Endothelial cell of umbilical vein (primary cell): ENCODE results near the gene SLC20A1. TPM values are rescaled to one million over a fixed set of nuclear protein-coding genes. Genes with fewer than 3 reads are reported as not detected.
"Not testable (repeated sequence)": the region's sequence is repeated elsewhere in the genome, so short reads cannot be mapped to it uniquely, and the experiment has no call there.

Source experiments
- BruUV-seq: library from RNA; stranded (reverse); fragments of 400-500 nt; replicated peaks from 2 replicates; lab custom pipeline; 2021; lab: Mats Ljungman, UMichigan
- CTCF ChIA-PET: fragments of 300-600, 350-600 bp; sonication (Branson Sonifier 250); formaldehyde crosslinking; loops from one replicate; lab custom pipeline; 2021; ENCODE audit warnings: antibody characterized with exemption, inconsistent platforms; lab: Charles Lee
- POLR2A ChIA-PET: fragments of 300-600, 350-600 bp; sonication (Branson Sonifier 250); formaldehyde crosslinking; loops from one replicate; lab custom pipeline; 2021; ENCODE audit warnings: antibody characterized with exemption, inconsistent platforms; lab: Charles Lee
- DNase-seq: peaks from one replicate; pipeline ENCODE4 v3.0.0-alpha.2; 2011; ENCODE audit warnings: low read depth, low spot score
- FAIRE-seq: peaks from 2 replicates; lab custom pipeline; 2011; peaks lifted over from hg19 to GRCh38; lab: Jason Lieb, UNC
- H2AFZ ChIP-seq: 2 replicates; pipeline ENCODE4 v1.6.0; 2012; ENCODE audit warnings: low read depth, low read length, control low read depth, inconsistent platforms
- H3K27ac ChIP-seq: 2 replicates; pipeline ENCODE4 v1.5.1; 2011; ENCODE audit warnings: low read depth, mild to moderate bottlenecking, control low read depth, low read length, moderate library complexity; ENCODE audit not compliant: insufficient read depth
- H3K27me3 ChIP-seq, 2 experiments: 2 replicates each; pipeline versions ENCODE4 v1.6.0 to v1.6.1; 2011; ENCODE audit warnings: low read length in 2 of 2, mixed read lengths in 1 of 2; ENCODE audit not compliant: control insufficient read depth in 2 of 2, insufficient read depth in 2 of 2
- H3K36me3 ChIP-seq, 2 experiments: 2 replicates in 1 of 2; 3 replicates in 1 of 2; pipeline ENCODE4 v1.5.1; 2011; ENCODE audit warnings: low read length in 2 of 2, mild to moderate bottlenecking in 1 of 2, moderate library complexity in 1 of 2; ENCODE audit not compliant: control insufficient read depth in 2 of 2, insufficient read depth in 2 of 2; ENCODE audit errors: extremely low read depth in 1 of 2
- H3K4me1 ChIP-seq: 3 replicates; pipeline ENCODE4 v1.5.1; 2011; ENCODE audit warnings: mild to moderate bottlenecking, low read length; ENCODE audit not compliant: control insufficient read depth, insufficient read depth; ENCODE audit errors: extremely low read depth
- H3K4me2 ChIP-seq: 2 replicates; pipeline ENCODE4 v1.6.1; 2011; ENCODE audit warnings: low read length, control low read depth, mixed read lengths; ENCODE audit not compliant: insufficient read depth
- H3K4me3 ChIP-seq, 3 experiments: fragments of 200-600 bp in 1 of 3; sonication (generic), shearing (Covaris generic) in 1 of 3; replicated peaks in 1 of 3; 2 replicates each; pipeline ENCODE4 v1.5.1; 2011 to 2016; ENCODE audit warnings: control low read depth in 3 of 3, low read length in 3 of 3, mild to moderate bottlenecking in 2 of 3, inconsistent platforms in 1 of 3, low read depth in 1 of 3, moderate library complexity in 1 of 3; ENCODE audit not compliant: insufficient read depth in 1 of 3
- H3K79me2 ChIP-seq: 2 replicates; pipeline ENCODE4 v1.6.0; 2012; ENCODE audit warnings: low read length, inconsistent platforms; ENCODE audit not compliant: control insufficient read depth, insufficient read depth
- H3K9ac ChIP-seq: replicated peaks from 2 replicates; pipeline ENCODE3; 2011; ENCODE audit warnings: low read length, control low read depth; ENCODE audit not compliant: insufficient read depth; ENCODE audit errors: extremely low read depth
- H3K9me1 ChIP-seq: replicated peaks from 3 replicates; pipeline ENCODE4 v1.6.0; 2011; ENCODE audit warnings: mild to moderate bottlenecking, low read length; ENCODE audit not compliant: control insufficient read depth, insufficient read depth; ENCODE audit errors: extremely low read depth
- H3K9me3 ChIP-seq: replicated peaks from 2 replicates; pipeline ENCODE4 v1.5.1; 2012; ENCODE audit warnings: low read length, inconsistent platforms; ENCODE audit not compliant: control insufficient read depth, insufficient read depth
- H4K20me1 ChIP-seq: replicated peaks from 2 replicates; pipeline ENCODE3; 2011; ENCODE audit warnings: mild to moderate bottlenecking, low read length; ENCODE audit not compliant: control insufficient read depth, insufficient read depth; ENCODE audit errors: extremely low read depth
- EZH2 ChIP-seq: IDR thresholded peaks from 2 replicates; pipeline ENCODE4 v1.6.1; 2012; ENCODE audit warnings: borderline replicate concordance, low read depth, mild to moderate bottlenecking, moderate library complexity, low read length, inconsistent platforms; ENCODE audit not compliant: severe bottlenecking
- FOS ChIP-seq: IDR thresholded peaks from 2 replicates; pipeline ENCODE4 v1.6.1; 2011; ENCODE audit warnings: mild to moderate bottlenecking, low read length, moderate library complexity, borderline replicate concordance; ENCODE audit not compliant: insufficient read depth
- GATA2 ChIP-seq: IDR thresholded peaks from 2 replicates; pipeline ENCODE4 v1.7.0; 2011; ENCODE audit warnings: low read depth, mild to moderate bottlenecking, moderate library complexity, mixed read lengths, low read length; ENCODE audit not compliant: insufficient read length, insufficient read depth
- JUN ChIP-seq: IDR thresholded peaks from 2 replicates; pipeline ENCODE4 v1.6.1; 2011; ENCODE audit warnings: borderline replicate concordance, low read depth; ENCODE audit not compliant: insufficient read length, insufficient read depth
- MYC ChIP-seq: IDR thresholded peaks from one replicate; pipeline ENCODE4 v1.6.1; 2011; ENCODE audit warnings: mild to moderate bottlenecking, low read depth, low read length
- POLR2A ChIP-seq: IDR thresholded peaks from 2 replicates; pipeline ENCODE4 v1.6.1; 2012; ENCODE audit warnings: low read depth, mild to moderate bottlenecking, control low read depth, low read length
- POLR2AphosphoS5 ChIP-seq: IDR thresholded peaks from 2 replicates; pipeline ENCODE4 v1.6.1; 2012; ENCODE audit warnings: low read depth, mild to moderate bottlenecking, control low read depth, low read length, moderate library complexity; ENCODE audit not compliant: insufficient read depth
- dilution Hi-C: fragments of 300-500 bp; cut with MboI; formaldehyde crosslinking; loops from one replicate; pipeline ENCODE4 v1.15.0; 2019; ENCODE audit warnings: low sequenced_read_pairs; ENCODE audit not compliant: extremely low pct_ligation_motif_present
- intact Hi-C: fragments of 100-400 bp; cut with micrococcal nuclease; formaldehyde crosslinking; loops from one replicate; pipeline ENCODE4 v1.10.0; 2022
- polyA plus RNA-seq, 4 experiments: library from polyadenylated mRNA; depleted of rRNA in 3 of 4; stranded (reverse) in 3 of 4; unstranded in 1 of 4; fragments of >200 nt; gene quantifications; 2 replicates each; pipeline versions ENCODE4 v1.2.1 to v1.2.3, GENCODE V29; 2011 to 2012; ENCODE audit warnings: missing spikeins in 1 of 4
- total RNA-seq: library from RNA; stranded (reverse); gene quantifications from 2 replicates; pipeline ENCODE4 v1.2.3, GENCODE V29; 2021
- TF ChIP-seq, protein P1 (sequence below): IDR thresholded peaks from 2 replicates; pipeline ENCODE4 v1.6.1; 2011; ENCODE audit not compliant: insufficient read depth, insufficient read length
- TF ChIP-seq, protein P2 (sequence below), 2 donors: IDR thresholded peaks; 1 replicate in 1 of 2; 2 replicates in 1 of 2; pipeline ENCODE4 v1.5.1; 2011; ENCODE audit warnings: low read length in 2 of 2, mild to moderate bottlenecking in 2 of 2, moderate library complexity in 2 of 2, control low read depth in 1 of 2, inconsistent platforms in 1 of 2, low read depth in 1 of 2; ENCODE audit not compliant: insufficient read depth in 1 of 2; ENCODE audit errors: extremely low read depth in 1 of 2

The SLC20A1 gene
- total and polyA plus RNA-seq, 2 donors (not counting 3 experiments of a cell fraction or from before 2014, with no cell fraction given), result 52.7 to 149 TPM

DNA sequence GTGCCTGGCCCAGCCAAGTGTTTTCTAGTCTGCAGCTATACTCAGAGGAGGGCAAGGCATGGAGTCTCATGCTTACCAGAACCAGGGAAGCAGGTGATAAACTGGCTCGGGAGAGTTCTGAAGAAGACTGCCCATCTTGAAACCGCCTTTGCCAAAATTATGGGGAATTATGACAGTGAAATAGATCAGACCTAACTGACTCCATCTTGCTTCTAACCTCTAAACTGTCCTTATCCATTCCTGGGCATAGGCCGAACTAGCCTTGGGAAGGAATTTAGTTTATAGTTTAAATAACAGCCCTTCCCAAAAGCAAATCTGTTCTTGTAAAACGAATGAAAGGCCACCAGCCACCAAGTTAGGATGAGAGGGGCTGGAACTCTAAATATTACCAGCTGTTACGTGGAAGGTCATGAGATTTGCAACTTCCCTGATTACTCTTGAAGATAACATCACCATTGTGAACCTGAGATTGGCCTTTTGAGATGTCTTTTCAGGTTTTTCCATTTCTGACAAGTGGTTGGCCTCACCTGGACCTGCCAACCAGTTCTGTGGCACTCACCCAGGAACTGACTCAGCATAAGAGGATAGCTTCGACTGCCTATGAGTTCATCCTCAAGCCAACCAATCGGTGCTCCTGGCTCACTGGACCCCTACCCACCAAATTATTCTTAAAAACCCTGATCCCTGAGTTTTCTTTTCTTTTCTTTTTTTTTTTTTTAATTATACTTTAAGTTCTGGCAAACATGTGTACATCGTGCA, 37.9 kb upstream of the SLC20A1 start:
- dilution Hi-C loops (no loop called here), intact Hi-C loops (no loop called here)
- Histone ChIP-seq H3K27me3 (peaks cover 0 to 2% of the 10 kb centered on the region in 2 experiments), H3K4me1 (no peaks in the 10 kb centered on the region), H3K9me1 (no peaks in the 10 kb centered on the region), H3K4me3 (no peak overlapping the region), H3K9ac (no peak overlapping the region), H4K20me1 (no peaks in the 10 kb centered on the region), H3K9me3 (no peaks in the 10 kb centered on the region), H3K79me2 (no peaks in the 10 kb centered on the region), H3K27ac (no peak overlapping the region), H3K4me2 (no peak overlapping the region), H3K36me3 (no peaks in the 10 kb centered on the region), H2AFZ (no peak overlapping the region)
- no peak for DNase-seq
- FAIRE-seq, result peak; percentile 18
- CTCF ChIA-PET, result interaction anchor here (1.0 to 1.6 kb wide), 2 partner anchors 118 to 120 kb away, joined by 4 to 6 read pairs; no protein-coding TSS in a partner anchor
- POLR2A ChIA-PET, result no interaction called here
- no TSS peak for BruUV-seq
- no peak for TF ChIP-seq MYC
- TF ChIP-seq POLR2A, result no peak
- TF ChIP-seq EZH2, result no peak
- TF ChIP-seq GATA2, result no peak
- TF ChIP-seq, protein P1, sequence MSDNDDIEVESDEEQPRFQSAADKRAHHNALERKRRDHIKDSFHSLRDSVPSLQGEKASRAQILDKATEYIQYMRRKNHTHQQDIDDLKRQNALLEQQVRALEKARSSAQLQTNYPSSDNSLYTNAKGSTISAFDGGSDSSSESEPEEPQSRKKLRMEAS, result no peak
- no peak for TF ChIP-seq JUN
- TF ChIP-seq POLR2AphosphoS5, result no peak
- no peak for TF ChIP-seq FOS
- TF ChIP-seq, protein P2, sequence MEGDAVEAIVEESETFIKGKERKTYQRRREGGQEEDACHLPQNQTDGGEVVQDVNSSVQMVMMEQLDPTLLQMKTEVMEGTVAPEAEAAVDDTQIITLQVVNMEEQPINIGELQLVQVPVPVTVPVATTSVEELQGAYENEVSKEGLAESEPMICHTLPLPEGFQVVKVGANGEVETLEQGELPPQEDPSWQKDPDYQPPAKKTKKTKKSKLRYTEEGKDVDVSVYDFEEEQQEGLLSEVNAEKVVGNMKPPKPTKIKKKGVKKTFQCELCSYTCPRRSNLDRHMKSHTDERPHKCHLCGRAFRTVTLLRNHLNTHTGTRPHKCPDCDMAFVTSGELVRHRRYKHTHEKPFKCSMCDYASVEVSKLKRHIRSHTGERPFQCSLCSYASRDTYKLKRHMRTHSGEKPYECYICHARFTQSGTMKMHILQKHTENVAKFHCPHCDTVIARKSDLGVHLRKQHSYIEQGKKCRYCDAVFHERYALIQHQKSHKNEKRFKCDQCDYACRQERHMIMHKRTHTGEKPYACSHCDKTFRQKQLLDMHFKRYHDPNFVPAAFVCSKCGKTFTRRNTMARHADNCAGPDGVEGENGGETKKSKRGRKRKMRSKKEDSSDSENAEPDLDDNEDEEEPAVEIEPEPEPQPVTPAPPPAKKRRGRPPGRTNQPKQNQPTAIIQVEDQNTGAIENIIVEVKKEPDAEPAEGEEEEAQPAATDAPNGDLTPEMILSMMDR (IDR thresholded peaks at IDR 0.05; ENCODE audit: extremely low read depth in 1 of 2, insufficient read depth in 1 of 2, low read depth in 1 of 2, low read length in 2 of 2), result no peak

DNA sequence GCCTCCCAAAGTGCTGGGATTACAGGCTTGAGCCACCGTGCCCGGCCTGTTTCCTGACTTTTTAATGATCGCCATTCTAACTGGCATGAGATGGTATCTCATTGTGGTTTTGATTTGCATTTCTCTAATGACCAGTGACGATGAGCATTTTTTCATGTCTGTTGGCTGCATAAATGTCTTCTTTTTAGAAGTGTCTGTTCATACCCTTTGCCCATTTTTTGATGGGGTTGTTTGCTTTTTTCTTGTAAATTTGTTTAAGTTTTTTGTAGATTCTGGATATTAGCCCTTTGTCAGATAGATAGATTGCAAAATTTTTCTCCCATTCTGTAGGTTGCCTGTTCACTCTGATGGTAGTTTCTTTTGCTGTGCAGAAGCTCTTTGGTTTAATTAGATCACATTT, 36.4 kb upstream of the SLC20A1 start:
- H3K4me1 ChIP-seq, H2AFZ ChIP-seq, dilution Hi-C loops, intact Hi-C loops, H3K79me2 ChIP-seq, H3K9me3 ChIP-seq, H3K27me3 ChIP-seq, H3K9me1 ChIP-seq, H3K36me3 ChIP-seq, H4K20me1 ChIP-seq, H3K9ac ChIP-seq, H3K27ac ChIP-seq, BruUV-seq, H3K4me2 ChIP-seq, CTCF ChIA-PET, POLR2A ChIA-PET, H3K4me3 ChIP-seq, FAIRE-seq, DNase-seq: not testable (repeated sequence)
